ENCODE data around the gene NDST3. TPM values are rescaled to one million over a fixed set of nuclear protein-coding genes. Genes with fewer than 3 reads are reported as not detected.

NDST3 gene
- total and polyA plus RNA-seq, 2 of the 13 experiments (the other 11 are each of a cell fraction or from before 2014, with no cell fraction given) = not detected

- TF ChIP-seq, protein P1, sequence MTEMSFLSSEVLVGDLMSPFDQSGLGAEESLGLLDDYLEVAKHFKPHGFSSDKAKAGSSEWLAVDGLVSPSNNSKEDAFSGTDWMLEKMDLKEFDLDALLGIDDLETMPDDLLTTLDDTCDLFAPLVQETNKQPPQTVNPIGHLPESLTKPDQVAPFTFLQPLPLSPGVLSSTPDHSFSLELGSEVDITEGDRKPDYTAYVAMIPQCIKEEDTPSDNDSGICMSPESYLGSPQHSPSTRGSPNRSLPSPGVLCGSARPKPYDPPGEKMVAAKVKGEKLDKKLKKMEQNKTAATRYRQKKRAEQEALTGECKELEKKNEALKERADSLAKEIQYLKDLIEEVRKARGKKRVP (CRISPR knock-in tag; IDR thresholded peaks at IDR 0.05) = no peak
- no peak for TF ChIP-seq MTA1 (CRISPR knock-in tag; IDR thresholded peaks at IDR 0.05; ENCODE audit: borderline replicate concordance)
- TF ChIP-seq ZBTB14 (CRISPR knock-in tag; IDR thresholded peaks at IDR 0.05) = no peak
- TF ChIP-seq ZBTB21 (CRISPR knock-in tag; IDR thresholded peaks at IDR 0.05) = no peak
- no peak for TF ChIP-seq MIER3 (CRISPR knock-in tag; IDR thresholded peaks at IDR 0.05; ENCODE audit: borderline replicate concordance)
- TF ChIP-seq ATAD3A (CRISPR knock-in tag; IDR thresholded peaks at IDR 0.05) = no peak
Measured at GRCh38 chr4:118249890-118250289, 215.6 kb downstream of the NDST3 start (continued).

GRCh38 chr4:118254368-118254767, 220.1 kb downstream of the NDST3 start:
- BruUV-seq (replicated peaks) = no TSS peak

More at GRCh38 chr4:118254368-118254767, 220.1 kb downstream of the NDST3 start:
- Histone ChIP-seq H3K4me2 (ENCODE audit: low read depth, low read length) (no peak overlapping the region), H4K20me1 (ENCODE audit: insufficient read depth, low read length) (no peaks in the 10 kb centered on the region), H3K4me3 (replicated peaks in 1 of 3; ENCODE audit: insufficient read depth in 1 of 3, low read depth in 2 of 3, low read length in 3 of 3) (no peak overlapping the region), H3K36me3 (replicated peaks in 1 of 2; ENCODE audit: control insufficient read depth in 1 of 2, insufficient read depth in 2 of 2, low read length in 2 of 2) (no peaks in the 10 kb centered on the region), H3K9me3 (ENCODE audit: low read length) (no peaks in the 10 kb centered on the region), H3K4me1 (ENCODE audit: insufficient read depth, low read length) (no peaks in the 10 kb centered on the region), H3K27ac (ENCODE audit: extremely low read length, insufficient read depth, low read length) (no peak overlapping the region), H3K79me2 (ENCODE audit: insufficient read depth, low read length) (no peaks in the 10 kb centered on the region), H3K27me3 (ENCODE audit: control insufficient read depth in 1 of 2, insufficient read depth in 2 of 2, low read length in 2 of 2) (0 out of 5 replicates have a peak, but pooled peaks cover 0 to 2% of the 10 kb centered on the region in 2 experiments), H3K9ac (ENCODE audit: insufficient read depth, low read depth, low read length) (no peak overlapping the region), H2AFZ (ENCODE audit: low read length) (no peak overlapping the region)
- FAIRE-seq (no peak), ATAC-seq (no peak), DNase-seq (ENCODE audit: low spot score) (no peak)
- ChIA-PET POLR2A (no interaction called here), CTCF (ENCODE audit: low intra/inter-chr PET ratio, low total read pairs) (no interaction called here)
- in situ Hi-C loops (cut with HindIII; ENCODE audit: extremely low pct_ligation_motif_present, low pct_unique_long_range_greater_than_20kb) (no loop called here), intact Hi-C loops (cut with micrococcal nuclease; ENCODE audit: unreplicated experiment) (no loop called here)
- TF ChIP-seq, protein P2, sequence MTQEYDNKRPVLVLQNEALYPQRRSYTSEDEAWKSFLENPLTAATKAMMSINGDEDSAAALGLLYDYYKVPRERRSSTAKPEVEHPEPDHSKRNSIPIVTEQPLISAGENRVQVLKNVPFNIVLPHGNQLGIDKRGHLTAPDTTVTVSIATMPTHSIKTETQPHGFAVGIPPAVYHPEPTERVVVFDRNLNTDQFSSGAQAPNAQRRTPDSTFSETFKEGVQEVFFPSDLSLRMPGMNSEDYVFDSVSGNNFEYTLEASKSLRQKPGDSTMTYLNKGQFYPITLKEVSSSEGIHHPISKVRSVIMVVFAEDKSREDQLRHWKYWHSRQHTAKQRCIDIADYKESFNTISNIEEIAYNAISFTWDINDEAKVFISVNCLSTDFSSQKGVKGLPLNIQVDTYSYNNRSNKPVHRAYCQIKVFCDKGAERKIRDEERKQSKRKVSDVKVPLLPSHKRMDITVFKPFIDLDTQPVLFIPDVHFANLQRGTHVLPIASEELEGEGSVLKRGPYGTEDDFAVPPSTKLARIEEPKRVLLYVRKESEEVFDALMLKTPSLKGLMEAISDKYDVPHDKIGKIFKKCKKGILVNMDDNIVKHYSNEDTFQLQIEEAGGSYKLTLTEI (CRISPR knock-in tag; conservative IDR thresholded peaks at IDR 0.05) = no peak
- TF ChIP-seq HNRNPK (IDR thresholded peaks at IDR 0.05; ENCODE audit: low read depth, low read length, poor library complexity, severe bottlenecking) = no peak
- TF ChIP-seq MAFK (conservative IDR thresholded peaks at IDR 0.05 in 1 of 2, IDR thresholded peaks at IDR 0.05 in 1 of 2; ENCODE audit: low read length in 2 of 2) = peak in 1 of 2 experiments; percentile 68; a peak in 2 of 4 replicates
- TF ChIP-seq MAFF (IDR thresholded peaks at IDR 0.05; ENCODE audit: low read depth, low read length) = 0 out of 2 replicates have a peak, but pooled peaks have one; percentile 24
